H9 (cell line): ENCODE results near the gene C1QTNF3. TPM values are rescaled to one million over a fixed set of nuclear protein-coding genes. Genes with fewer than 3 reads are reported as not detected.

ENCODE experiments used
- DNase-seq: peaks from one replicate; pipeline ENCODE4 v3.0.0-alpha.2; 2017
- H2AFZ ChIP-seq: one replicate; pipeline ENCODE4 v1.6.1; 2013; ENCODE audit warnings: mild to moderate bottlenecking, low read length, control low read depth, moderate library complexity
- H2AK5ac ChIP-seq: 2 replicates; pipeline ENCODE4 v1.6.1; 2013; ENCODE audit warnings: low read length, control low read depth, mixed read lengths; ENCODE audit not compliant: insufficient read length
- H2BK120ac ChIP-seq: one replicate; pipeline ENCODE4 v1.6.1; 2013; ENCODE audit warnings: low read depth, mild to moderate bottlenecking, low read length, control low read depth, inconsistent platforms; ENCODE audit not compliant: poor library complexity, severe bottlenecking
- H2BK12ac ChIP-seq: 2 replicates; pipeline ENCODE4 v1.6.1; 2013; ENCODE audit warnings: low read length, control low read depth, mixed read lengths, low read depth; ENCODE audit not compliant: insufficient read length
- H2BK15ac ChIP-seq: 2 replicates; pipeline ENCODE4 v1.6.1; 2013; ENCODE audit warnings: low read depth, low read length, control low read depth
- H2BK20ac ChIP-seq: one replicate; pipeline ENCODE4 v1.6.1; 2013; ENCODE audit warnings: low read depth, mild to moderate bottlenecking, low read length, control low read depth, inconsistent platforms; ENCODE audit not compliant: poor library complexity, severe bottlenecking
- H2BK5ac ChIP-seq: 2 replicates; pipeline ENCODE4 v1.6.1; 2013; ENCODE audit warnings: low read length, control low read depth, mixed read lengths; ENCODE audit not compliant: insufficient read length
- H3K14ac ChIP-seq: 2 replicates; pipeline ENCODE4 v1.6.1; 2013; ENCODE audit warnings: low read length, control low read depth; ENCODE audit not compliant: insufficient read depth
- H3K18ac ChIP-seq: 2 replicates; pipeline ENCODE4 v1.6.1; 2013; ENCODE audit warnings: low read depth, mild to moderate bottlenecking, mixed read lengths, low read length, control low read depth; ENCODE audit not compliant: insufficient read length
- H3K23ac ChIP-seq: 2 replicates; pipeline ENCODE4 v1.6.1; 2013; ENCODE audit warnings: low read length, control low read depth, mixed read lengths, low read depth; ENCODE audit not compliant: insufficient read length
- H3K23me2 ChIP-seq: 2 replicates; pipeline ENCODE4 v1.6.1; 2013; ENCODE audit warnings: low read depth, mild to moderate bottlenecking, mixed read lengths, low read length, control low read depth; ENCODE audit not compliant: insufficient read length, poor library complexity, severe bottlenecking
- H3K27ac ChIP-seq: 2 replicates; pipeline ENCODE4 v1.5.1; 2013; ENCODE audit warnings: low read length, control low read depth, mixed read lengths, low read depth; ENCODE audit not compliant: insufficient read length
- H3K27me3 ChIP-seq: 2 replicates; pipeline ENCODE4 v1.6.1; 2013; ENCODE audit warnings: low read length, control low read depth, inconsistent platforms; ENCODE audit not compliant: insufficient read depth
- H3K4ac ChIP-seq: 2 replicates; pipeline ENCODE4 v1.6.1; 2013; ENCODE audit warnings: low read depth, mild to moderate bottlenecking, control low read depth, inconsistent platforms, low read length, moderate library complexity
- H3K4me1 ChIP-seq: 2 replicates; pipeline ENCODE4 v1.6.1; 2013; ENCODE audit warnings: low read length, control low read depth, inconsistent platforms; ENCODE audit not compliant: insufficient read depth
- H3K4me2 ChIP-seq: 2 replicates; pipeline ENCODE4 v1.6.1; 2013; ENCODE audit warnings: low read length, control low read depth, mixed read lengths; ENCODE audit not compliant: insufficient read length, insufficient read depth
- H3K56ac ChIP-seq: 2 replicates; pipeline ENCODE4 v1.6.1; 2013; ENCODE audit warnings: low read depth, mild to moderate bottlenecking, mixed read lengths, low read length, control low read depth; ENCODE audit not compliant: insufficient read length
- H3K79me1 ChIP-seq: 2 replicates; pipeline ENCODE4 v1.6.1; 2013; ENCODE audit warnings: low read depth, mild to moderate bottlenecking, moderate library complexity, low read length, control low read depth, inconsistent platforms; ENCODE audit not compliant: insufficient read depth, poor library complexity, severe bottlenecking
- H3K79me2 ChIP-seq: 2 replicates; pipeline ENCODE4 v1.6.1; 2013; ENCODE audit warnings: low read length, control low read depth, inconsistent platforms; ENCODE audit not compliant: insufficient read depth
- H3K9ac ChIP-seq: 2 replicates; pipeline ENCODE4 v1.6.1; 2013; ENCODE audit warnings: low read length, control low read depth, mixed read lengths; ENCODE audit not compliant: insufficient read length; ENCODE audit errors: extremely low read depth
- H3K9me3 ChIP-seq: one replicate; pipeline ENCODE4 v1.6.1; 2013; ENCODE audit warnings: low read depth, low read length, inconsistent platforms; ENCODE audit not compliant: control insufficient read depth
- H3T11ph ChIP-seq: one replicate; pipeline ENCODE4 v1.6.1; 2013; ENCODE audit warnings: mild to moderate bottlenecking, low read length, control low read depth, inconsistent platforms
- H4K20me1 ChIP-seq: one replicate; pipeline ENCODE4 v1.6.1; 2013; ENCODE audit not compliant: control insufficient read depth, insufficient read length, insufficient read depth
- H4K5ac ChIP-seq: 2 replicates; pipeline ENCODE4 v1.6.1; 2013; ENCODE audit warnings: low read depth, mild to moderate bottlenecking, mixed read lengths, low read length, control low read depth; ENCODE audit not compliant: insufficient read length
- H4K8ac ChIP-seq: replicated peaks from 2 replicates; pipeline ENCODE4 v1.6.1; 2013; ENCODE audit warnings: low read length, control low read depth, mixed read lengths, low read depth; ENCODE audit not compliant: insufficient read length
- H4K91ac ChIP-seq: 2 replicates; pipeline ENCODE4 v1.6.1; 2013; ENCODE audit warnings: low read depth, mild to moderate bottlenecking, moderate library complexity, mixed read lengths, low read length, control low read depth; ENCODE audit not compliant: insufficient read length
- H3K27ac Mint-ChIP-seq, 3 experiments: 2 replicates in 2 of 3; 3 replicates in 1 of 3; pipeline ENCODE4 v1.8.0; 2020 to 2021; ENCODE audit warnings: mixed read lengths in 3 of 3, mild to moderate bottlenecking in 1 of 3, moderate library complexity in 1 of 3
- H3K27me3 Mint-ChIP-seq: 2 replicates; pipeline ENCODE4 v1.8.0; 2021; ENCODE audit warnings: low read depth, mild to moderate bottlenecking, moderate library complexity, mixed read lengths
- H3K36me3 Mint-ChIP-seq, 3 experiments: 2 replicates in 2 of 3; 3 replicates in 1 of 3; pipeline ENCODE4 v1.8.0; 2020 to 2021; ENCODE audit warnings: low read depth in 3 of 3, mixed read lengths in 3 of 3; ENCODE audit not compliant: insufficient read depth in 1 of 3
- H3K4me1 Mint-ChIP-seq, 2 experiments: 2 replicates each; pipeline ENCODE4 v1.8.0; 2020; ENCODE audit warnings: mixed read lengths in 2 of 2
- H3K4me3 Mint-ChIP-seq, 2 experiments: 2 replicates in 1 of 2; 3 replicates in 1 of 2; pipeline ENCODE4 v1.8.0; 2020 to 2021; ENCODE audit warnings: mild to moderate bottlenecking in 2 of 2, mixed read lengths in 2 of 2, moderate library complexity in 1 of 2
- H3K9me3 Mint-ChIP-seq, 2 experiments: 2 replicates in 1 of 2; 3 replicates in 1 of 2; pipeline ENCODE4 v1.8.0; 2020; ENCODE audit warnings: mild to moderate bottlenecking in 2 of 2, mixed read lengths in 2 of 2, moderate library complexity in 1 of 2
- WGBS: extraction: QIAGEN DNeasy Blood & Tissue Kit; methylation state at CpG from one replicate; pipeline ENCODE4 v1.1.7; 2013; ENCODE audit warnings: missing lambda C conversion rate, low lambda C conversion rate, mixed read lengths; ENCODE audit not compliant: insufficient read length; ENCODE audit errors: extremely low coverage; 5-methylcytosine and 5-hydroxymethylcytosine counted together
- total RNA-seq: library from RNA; stranded (reverse); gene quantifications from 2 replicates; pipeline ENCODE4 v1.2.1, GENCODE V29; 2021
- TF ChIP-seq, protein P1 (sequence below): fragments of 200-600 bp; sonication (generic); conservative IDR thresholded peaks from 3 replicates; pipeline ENCODE4 v1.8.0; 2021; ENCODE audit warnings: antibody characterized with exemption, mild to moderate bottlenecking

C1QTNF3 gene
- total RNA-seq, 1 experiment from 2014 or later: 1.1 TPM

DNA sequence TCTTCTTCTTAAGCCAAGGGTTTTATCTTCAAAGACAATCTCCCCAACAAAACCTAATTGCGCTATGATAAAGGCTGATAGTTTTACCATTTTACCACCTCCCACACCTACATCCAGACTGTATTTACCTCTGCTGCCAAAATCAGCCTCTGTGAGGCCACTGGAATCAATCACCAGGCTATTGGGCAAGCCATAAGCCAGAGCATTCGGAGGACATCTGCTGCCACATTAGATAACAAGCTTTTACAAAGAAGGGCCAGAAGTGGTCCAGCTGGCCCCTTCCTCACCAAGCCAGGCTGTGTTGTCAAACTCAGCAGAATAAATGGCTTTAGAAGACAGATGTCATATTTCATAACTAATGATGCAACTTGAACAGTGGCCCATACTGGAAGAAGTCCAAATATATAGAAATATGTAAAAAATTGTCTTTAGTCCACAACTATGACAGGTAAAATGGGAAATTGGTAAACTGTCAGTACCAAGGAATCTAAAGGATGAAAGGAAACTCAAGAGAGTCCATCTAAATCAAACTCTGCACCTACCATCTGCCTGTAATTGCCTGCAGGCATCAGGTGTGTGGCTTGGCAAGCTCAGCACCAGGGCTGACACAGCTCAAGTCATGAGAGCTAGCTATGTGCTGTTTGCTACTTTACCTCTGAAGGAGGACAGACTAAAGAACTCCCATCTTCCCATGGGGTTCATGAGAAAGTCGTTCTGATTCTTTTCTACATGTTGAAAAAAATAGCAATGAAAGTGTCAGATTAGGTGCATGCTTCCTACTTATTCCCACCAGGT is 74.6 kb downstream of the C1QTNF3 start:
- DNase-seq: no peak

More for the DNA sequence above, 74.6 kb downstream of the C1QTNF3 start:
- Histone ChIP-seq H2BK5ac (no peak overlapping the region), H4K91ac (no peak overlapping the region), H3K79me2 (no peaks in the 10 kb centered on the region), H3K4me1 (no peaks in the 10 kb centered on the region), H3K27ac (no peak overlapping the region), H3K79me1 (no peaks in the 10 kb centered on the region), H2AK5ac (no peak overlapping the region), H2BK15ac (no peak overlapping the region), H2BK20ac (no peak overlapping the region), H4K20me1 (no peaks in the 10 kb centered on the region), H3K14ac (no peak overlapping the region; the same call in 1 of the 2 replicates), H4K8ac (no peak overlapping the region), H3K9me3 (no peaks in the 10 kb centered on the region), H4K5ac (no peak overlapping the region), H2BK12ac (no peak overlapping the region), H3T11ph (no peak overlapping the region), H3K56ac (no peak overlapping the region), H3K4ac (no peak overlapping the region), H3K23me2 (no peaks in the 10 kb centered on the region), H3K9ac (no peak overlapping the region), H3K4me2 (no peak overlapping the region), H2AFZ (no peak overlapping the region), H2BK120ac (no peak overlapping the region), H3K18ac (no peak overlapping the region), H3K27me3 (no peaks in the 10 kb centered on the region), H3K23ac (no peak overlapping the region)
- Mint-ChIP-seq H3K9me3 (no peaks in the 10 kb centered on the region), H3K4me1 (peaks cover 12 to 14% of the 10 kb centered on the region in 2 experiments; a peak in 3 of 4 replicates), H3K36me3 (no peaks in the 10 kb centered on the region), H3K27me3 (no peaks in the 10 kb centered on the region), H3K27ac (no peak overlapping the region), H3K4me3 (no peak overlapping the region)
- TF ChIP-seq, protein P1, sequence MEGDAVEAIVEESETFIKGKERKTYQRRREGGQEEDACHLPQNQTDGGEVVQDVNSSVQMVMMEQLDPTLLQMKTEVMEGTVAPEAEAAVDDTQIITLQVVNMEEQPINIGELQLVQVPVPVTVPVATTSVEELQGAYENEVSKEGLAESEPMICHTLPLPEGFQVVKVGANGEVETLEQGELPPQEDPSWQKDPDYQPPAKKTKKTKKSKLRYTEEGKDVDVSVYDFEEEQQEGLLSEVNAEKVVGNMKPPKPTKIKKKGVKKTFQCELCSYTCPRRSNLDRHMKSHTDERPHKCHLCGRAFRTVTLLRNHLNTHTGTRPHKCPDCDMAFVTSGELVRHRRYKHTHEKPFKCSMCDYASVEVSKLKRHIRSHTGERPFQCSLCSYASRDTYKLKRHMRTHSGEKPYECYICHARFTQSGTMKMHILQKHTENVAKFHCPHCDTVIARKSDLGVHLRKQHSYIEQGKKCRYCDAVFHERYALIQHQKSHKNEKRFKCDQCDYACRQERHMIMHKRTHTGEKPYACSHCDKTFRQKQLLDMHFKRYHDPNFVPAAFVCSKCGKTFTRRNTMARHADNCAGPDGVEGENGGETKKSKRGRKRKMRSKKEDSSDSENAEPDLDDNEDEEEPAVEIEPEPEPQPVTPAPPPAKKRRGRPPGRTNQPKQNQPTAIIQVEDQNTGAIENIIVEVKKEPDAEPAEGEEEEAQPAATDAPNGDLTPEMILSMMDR: no peak
- no CpG with 5 or more reads among the region's 3 CpGs for WGBS

Other genes starting within 250 kb of the C1QTNF3 start
- 5.2 and 6.2 TPM in 2 replicates for gene ADAMTS12, start 151.2 kb downstream of the C1QTNF3 start, total RNA-seq
- not detected in 2 replicates for gene RXFP3, start 106.8 kb downstream of the C1QTNF3 start, total RNA-seq
- not detected in 2 replicates for gene SLC45A2, start 58.5 kb downstream of the C1QTNF3 start, total RNA-seq
- 8.2 and 9.7 TPM in 2 replicates for gene AMACR, start 35.2 kb downstream of the C1QTNF3 start, total RNA-seq